ENCODE data around the gene F12.
"Not testable (repeated sequence)": the region's sequence is repeated elsewhere in the genome, so short reads cannot be mapped to it uniquely, and the experiment has no call there.

The F12 gene

DNA sequence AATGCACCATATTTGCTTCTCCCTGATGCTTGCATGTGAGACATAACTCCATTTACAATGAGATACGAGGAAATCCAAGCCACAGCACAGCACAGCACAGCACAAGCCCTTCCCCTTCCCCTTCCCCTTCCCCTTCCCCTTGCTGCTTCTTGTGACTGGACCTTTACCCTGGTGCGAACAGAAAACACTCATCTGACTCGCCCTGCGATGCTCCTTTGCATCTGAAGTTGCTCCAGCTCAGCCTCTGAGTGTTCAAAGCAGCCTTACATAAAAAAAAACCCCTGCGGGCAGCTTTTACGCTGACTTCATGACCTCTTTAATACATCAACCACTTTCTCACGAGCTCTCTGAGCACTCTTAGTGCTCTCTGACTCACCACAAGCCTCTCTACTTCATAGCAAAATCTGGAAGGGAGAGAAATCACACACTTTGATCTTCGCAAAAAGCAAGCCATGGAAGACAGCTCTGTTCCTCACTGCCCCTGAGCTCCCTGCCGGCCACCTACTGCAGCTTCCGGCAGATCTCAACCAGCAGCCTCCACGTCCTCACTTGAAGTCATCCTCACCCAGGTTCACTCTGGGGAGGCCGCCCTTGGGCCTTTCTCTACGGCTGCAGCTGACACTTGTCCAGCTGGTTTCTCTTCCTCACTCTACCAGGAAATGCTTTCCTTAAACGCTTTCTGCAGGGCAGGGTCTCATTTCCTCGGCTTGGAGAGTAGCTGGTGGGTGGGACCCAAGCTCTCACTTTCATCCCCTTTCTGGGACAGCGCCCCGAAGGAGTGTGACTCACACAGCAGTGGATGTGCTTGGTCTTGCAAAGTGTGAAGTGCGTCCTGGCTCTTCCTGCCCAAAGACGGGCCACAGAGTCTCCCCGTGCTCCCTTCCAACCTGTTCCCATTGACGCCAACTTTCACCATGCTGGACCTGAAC, 19.9 kb downstream of the F12 start:
- DNase-seq (ENCODE audit: low read depth in 4 of 4, low spot score in 1 of 4): no peak

DNA sequence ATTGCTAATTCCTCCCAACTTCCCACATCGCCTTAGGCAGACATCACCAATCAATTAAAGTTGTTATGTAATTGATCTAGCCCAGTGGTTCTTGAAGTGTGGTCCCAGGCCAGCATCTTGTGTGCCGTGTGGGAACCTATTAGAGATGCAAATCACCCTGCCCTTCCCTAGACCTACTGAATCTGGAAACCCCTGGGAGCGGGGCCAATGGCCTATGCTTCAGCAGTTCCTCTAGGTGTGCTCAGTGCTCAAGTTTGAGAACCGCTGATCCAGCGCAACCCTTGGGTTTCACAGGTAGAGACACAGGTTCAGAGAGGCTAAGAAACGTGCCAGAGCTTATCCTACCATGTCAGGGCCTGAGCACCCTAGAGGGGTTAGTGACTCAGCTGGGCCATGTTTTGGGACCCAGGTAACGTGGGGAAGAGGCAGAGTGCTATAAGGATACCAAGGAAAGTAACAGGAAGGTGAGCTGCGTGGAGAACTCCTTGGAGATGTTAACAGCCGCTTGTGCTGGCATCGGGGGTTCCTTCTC, 20.8 kb downstream of the F12 start:
- DNase-seq (ENCODE audit: low read depth in 4 of 4, low spot score in 1 of 4): no peak

DNA sequence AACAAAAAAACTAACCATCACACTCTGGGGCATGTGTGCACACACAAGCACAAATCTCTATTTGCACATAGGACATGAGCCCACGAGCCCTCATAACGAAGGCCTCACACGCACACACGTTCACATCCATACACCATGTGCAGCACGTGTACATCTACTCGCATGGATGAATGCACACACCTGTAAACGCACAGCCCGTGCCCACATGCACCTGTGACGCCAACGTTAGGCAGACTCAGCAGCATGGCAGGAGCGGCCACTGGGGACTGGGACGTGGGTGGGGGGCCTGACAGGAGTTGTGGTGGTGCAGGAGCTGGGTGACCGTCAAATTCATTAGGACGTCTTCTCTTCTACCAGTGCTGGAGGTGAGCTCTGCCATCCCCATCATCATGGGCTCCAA, 22.0 kb downstream of the F12 start:
- DNase-seq (ENCODE audit: low read depth in 4 of 4, low spot score in 1 of 4): no peak

GRCh38 chr5:177386542-177386941, 22.8 kb downstream of the F12 start:
- DNase-seq (ENCODE audit: low read depth in 4 of 4, low spot score in 1 of 4): no peak

DNA sequence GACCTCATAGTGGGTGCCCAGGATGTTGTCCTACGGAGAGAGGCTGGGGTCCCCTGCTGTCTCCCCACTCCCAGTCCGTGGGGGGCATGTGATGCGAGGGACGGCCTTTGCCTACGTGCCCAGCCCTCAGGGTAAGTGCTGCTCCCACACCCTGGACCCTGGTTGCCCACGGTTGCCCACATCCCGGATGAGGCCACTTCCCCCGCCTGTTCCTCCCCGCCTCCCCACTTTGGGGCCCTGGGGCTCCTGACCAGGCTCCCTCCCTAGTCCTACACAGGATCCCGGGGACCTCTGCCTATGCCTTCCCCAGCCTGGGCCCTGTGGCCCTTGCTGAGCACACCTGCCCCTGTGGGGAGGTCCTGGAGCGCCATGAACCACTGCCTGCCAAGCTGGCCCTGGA, 23.6 kb downstream of the F12 start:
- no peak for DNase-seq (ENCODE audit: low read depth in 4 of 4, low spot score in 1 of 4)

DNA sequence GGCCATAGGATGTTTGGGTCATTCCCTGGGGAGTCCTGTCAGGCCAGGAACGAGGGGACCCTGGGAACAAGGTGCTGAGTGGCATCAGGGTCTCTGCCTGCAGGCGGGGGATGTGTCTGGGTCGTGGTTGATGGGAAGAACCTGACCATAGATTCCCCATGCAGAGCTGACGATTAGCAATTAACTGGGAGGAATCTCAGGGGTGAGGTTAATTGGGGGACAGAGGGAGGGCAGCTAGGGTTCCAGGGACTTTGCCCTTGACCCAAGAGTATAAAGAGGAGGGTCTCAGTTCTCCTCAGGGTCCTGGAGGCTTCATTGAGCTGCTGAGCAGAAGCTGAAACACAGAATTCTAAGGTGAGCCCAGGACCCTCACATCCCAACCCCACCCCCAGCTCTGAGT, 25.2 kb downstream of the F12 start, which contains the start of gene SLC34A1:
SLC34A1 (plus strand) TSS at position 301 of the 400 bp plus-strand sequence. CDS start 1,308 bp downstream, outside the sequence.
- DNase-seq (ENCODE audit: low read depth in 4 of 4, low spot score in 1 of 4): no peak

GRCh38 chr5:177383181-177383580, 26.2 kb downstream of the F12 start:
- no peak for DNase-seq (ENCODE audit: low read depth in 4 of 4, low spot score in 1 of 4)

DNA sequence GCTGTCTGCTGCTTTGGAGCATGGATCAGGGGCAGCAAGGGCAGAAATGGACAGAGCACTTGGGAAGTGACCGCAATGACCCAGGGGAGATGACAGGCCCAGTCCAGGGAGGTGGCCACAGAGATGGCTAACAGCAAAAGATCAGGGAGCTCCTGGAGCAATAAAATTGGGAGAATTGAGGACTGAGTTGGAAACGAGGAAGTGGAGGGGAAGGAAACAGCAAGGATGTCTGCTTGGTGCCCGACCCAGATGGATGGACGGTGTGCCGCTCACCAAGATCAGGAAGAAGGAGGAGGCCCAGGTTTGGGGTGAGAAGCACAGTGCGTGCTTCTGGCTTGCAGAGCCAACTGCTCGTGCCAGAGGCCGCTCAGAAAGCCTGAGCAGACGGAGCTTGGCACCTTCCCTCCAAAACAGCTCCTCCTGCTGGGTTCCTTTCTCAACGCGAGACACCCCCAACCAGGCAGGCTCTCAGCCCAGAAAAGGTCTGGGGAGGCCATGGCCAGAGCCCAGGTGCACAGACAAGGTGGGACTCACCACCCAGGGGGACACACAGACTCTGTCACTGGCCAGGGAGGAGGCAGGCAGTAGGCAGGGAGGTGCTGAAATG, 26.8 kb downstream of the F12 start:
- DNase-seq (ENCODE audit: low read depth in 4 of 4, low spot score in 1 of 4): no peak

GRCh38 chr5:177380805-177381126, 28.6 kb downstream of the F12 start:
- no peak for DNase-seq (ENCODE audit: low read depth in 4 of 4, low spot score in 1 of 4)

DNA sequence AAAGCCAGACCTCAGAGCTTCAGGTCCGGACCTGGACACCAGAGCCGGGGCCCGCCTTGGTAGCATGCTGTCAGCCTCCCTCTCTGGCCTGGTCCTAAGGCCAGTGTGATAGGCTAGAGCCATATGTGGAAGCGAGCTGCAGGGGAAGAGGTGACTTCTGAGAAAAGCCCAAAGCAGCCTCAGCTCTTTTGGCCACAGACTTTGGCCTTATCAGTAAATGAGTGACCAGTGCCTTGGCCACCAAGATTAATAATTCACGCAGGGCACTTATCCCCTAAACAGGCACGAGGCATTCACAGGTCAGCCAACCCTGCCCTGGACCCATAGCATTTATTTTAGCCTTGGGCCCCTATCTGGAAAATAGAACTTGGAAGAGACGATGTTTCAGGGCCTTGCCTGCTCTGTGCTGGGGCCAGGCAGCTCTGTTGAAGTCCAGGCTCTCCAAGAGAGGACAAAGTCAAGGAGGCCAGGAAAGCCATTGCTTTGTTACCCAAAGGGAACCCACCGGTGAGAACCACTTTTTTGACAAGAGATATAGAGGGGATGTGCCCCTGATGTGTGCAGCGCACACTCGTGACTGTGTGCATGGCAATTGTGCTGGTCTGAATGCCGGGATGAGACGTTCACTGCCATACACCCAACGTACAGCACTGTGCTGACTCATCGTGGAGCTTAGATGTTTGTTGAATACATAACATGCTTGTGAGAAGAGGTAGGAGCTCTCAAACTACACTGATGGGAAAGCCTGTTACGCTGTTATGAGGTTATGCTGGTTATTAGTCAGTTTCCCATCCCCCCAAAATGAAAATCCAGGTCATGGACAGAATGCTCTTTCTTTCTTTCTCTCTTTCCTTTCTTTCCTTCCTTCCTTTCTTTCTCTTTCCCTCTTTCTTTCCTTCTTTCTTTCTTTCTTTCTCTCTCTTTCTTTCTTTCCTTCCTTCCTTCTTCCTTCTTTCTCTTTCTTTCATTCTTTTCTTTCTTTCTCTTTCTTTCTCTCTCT, 30.2 kb downstream of the F12 start:
- DNase-seq (ENCODE audit: low read depth in 4 of 4, low spot score in 1 of 4): no peak

GRCh38 chr5:177377851-177378776, 31.2 kb downstream of the F12 start:
- DNase-seq (ENCODE audit: low read depth in 4 of 4, low spot score in 1 of 4): no peak

DNA sequence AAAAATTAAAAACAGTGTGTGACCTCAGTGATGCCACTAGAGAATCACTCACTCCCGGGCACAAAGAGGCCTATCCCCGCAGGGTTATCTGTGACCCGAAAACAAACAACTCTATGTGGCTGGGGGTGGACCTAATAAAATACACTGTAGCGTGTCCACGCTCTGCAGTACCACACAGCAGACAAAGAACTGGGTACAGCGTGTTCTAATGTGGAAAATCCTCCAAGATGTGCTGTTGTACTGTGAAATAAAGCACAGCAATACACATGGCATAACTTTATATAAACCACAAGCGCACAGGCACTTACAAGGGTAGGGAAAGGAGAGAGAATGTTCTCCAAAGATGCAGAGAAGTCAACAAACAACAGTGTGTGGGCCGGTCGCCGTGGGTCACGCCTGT, 33.3 kb downstream of the F12 start:
- no peak for DNase-seq (ENCODE audit: low read depth in 4 of 4, low spot score in 1 of 4)

DNA sequence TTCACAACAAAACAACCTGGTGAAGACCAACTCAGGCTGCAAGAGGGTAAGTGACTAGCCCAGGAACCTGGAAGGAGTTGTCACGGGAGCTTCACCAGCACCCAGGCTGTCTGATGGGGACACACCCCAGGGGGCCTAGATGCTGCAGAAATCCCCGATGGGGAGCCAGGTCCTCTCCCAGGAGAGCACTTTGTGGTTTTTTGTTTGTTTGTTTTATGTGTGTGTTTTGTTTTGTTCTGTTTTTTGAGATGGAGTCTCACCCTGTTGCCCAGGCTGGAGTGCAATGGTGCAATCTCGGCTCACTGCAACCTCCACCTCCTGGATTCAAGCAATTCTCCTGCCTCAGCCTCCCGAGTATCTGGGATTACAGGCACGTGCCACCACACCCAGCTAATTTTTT, 33.8 kb downstream of the F12 start:
- not testable (repeated sequence) for DNase-seq (ENCODE audit: low read depth in 4 of 4, low spot score in 1 of 4)

DNA sequence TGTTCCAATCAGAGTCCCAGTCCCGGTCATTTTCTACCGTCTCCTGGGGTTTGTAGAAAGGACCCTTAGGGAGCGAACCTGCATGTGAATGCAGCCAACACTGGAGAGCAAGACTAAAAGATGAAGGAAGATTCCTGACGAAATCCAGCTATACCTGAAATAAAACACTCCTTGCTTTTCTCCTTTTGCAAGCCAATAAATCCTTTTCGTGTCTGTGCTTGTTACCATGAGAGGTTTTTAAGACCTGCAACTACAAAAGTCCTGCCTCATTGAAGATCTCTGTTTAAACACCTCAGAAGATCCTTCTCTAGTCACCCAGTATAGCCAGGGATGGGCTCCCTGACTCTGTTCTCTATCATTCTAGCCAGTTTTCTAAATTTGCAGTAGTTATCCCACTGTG, 35.2 kb downstream of the F12 start:
- no peak for DNase-seq (ENCODE audit: low read depth in 4 of 4, low spot score in 1 of 4)

DNA sequence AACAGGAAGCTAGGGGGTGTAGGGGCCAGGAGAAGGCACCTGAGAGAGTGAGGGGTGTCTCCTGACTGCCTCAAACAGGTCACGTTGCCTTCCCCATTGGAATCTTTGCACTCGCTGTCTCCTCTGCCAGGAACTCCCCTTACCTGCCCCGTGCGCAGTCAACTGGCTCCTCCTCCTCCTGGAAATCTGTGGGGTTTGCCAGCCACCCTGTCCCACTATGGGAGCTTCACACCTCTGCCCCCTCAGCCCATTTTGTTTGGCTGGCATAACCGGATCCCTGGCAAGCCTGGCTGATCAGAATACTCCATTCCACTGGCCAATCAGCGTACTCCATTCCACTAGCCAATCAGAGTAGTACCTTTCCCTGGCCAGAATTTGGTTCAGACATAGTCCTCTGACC, 35.6 kb downstream of the F12 start:
- no peak for DNase-seq (ENCODE audit: low read depth in 4 of 4, low spot score in 1 of 4)

DNA sequence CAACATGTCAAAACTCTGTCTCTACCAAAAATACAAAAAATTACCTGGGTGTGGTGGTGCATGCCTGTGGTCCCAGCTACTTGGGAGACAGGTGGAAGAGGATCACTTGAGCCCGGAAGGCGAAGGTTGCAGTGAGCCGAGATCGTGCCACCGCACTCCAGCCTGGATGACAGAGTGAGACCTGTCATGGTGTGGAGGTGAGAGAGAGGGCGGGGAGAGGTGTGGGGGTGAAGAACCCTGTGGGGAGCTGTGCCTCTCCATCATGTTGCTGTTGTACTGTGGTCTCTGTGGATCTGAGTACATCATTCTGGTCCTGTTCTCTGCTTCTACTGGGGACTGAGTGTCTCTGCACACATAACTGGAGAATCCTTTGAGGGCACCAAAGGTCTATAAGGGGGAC, 36.5 kb downstream of the F12 start:
- DNase-seq (ENCODE audit: low read depth in 4 of 4, low spot score in 1 of 4): no peak

DNA sequence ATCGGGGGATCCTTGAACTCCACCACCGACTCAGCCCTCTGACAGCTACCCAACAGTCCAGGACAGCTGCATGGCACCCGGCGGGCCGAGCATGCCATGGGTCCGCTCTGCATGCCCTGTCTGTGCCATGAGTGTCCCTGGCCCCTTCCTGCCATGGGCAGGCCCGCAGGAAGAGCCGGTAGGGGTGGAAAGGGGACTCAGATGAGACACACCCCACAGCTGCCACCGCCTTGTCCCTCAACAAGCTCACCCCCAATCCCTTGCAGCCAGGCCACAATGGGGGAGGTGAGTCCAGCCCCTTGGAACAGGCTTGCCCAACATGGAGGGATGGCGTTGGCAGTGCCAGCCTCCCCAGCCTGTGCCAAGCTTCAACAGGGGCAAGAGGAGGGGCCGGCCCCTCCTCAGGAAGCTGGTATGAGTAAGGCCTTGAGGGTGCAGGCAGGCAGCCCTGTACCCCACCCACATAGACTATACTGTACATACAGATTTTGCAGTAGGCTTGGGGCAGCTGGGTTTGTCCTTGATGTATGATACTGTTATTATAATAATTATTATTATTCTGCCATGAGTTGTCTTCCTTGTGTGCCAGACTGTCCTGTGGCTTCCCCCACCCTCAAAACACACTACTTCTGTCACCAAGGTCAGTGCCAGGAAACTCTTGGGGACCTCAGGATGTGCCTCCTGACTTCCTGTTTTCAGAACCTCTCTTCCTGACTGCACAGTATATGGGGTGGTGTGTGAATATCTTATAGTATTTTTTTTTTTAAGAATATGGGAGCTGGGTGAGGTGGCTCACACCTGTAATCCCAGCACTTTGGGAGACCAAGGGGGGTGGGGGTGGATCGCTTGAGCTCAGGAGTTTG, 37.1 kb downstream of the F12 start:
- DNase-seq (ENCODE audit: low read depth in 4 of 4, low spot score in 1 of 4): no peak

- DNase-seq (ENCODE audit: low read depth in 4 of 4, low spot score in 1 of 4): no peak
These were observed 38.0 kb downstream of the F12 start for GRCh38 chr5:177371120-177372033.
